Calu3 (cell line): Measurements from ENCODE around the gene PTPRN2. TPM values are rescaled to one million over a fixed set of nuclear protein-coding genes. Genes with fewer than 3 reads are reported as not detected.

Experiments
- BruUV-seq: library from RNA; stranded (reverse); fragments of 400-500 nt; replicated peaks from 2 replicates; lab custom pipeline; 2021; lab: Mats Ljungman, UMichigan
- CTCF ChIA-PET: fragments of 300-600 bp; sonication (Branson Sonifier 250); formaldehyde crosslinking; loops from one replicate; lab custom pipeline; 2022; ENCODE audit warnings: antibody characterized with exemption; lab: Charles Lee
- DNase-seq: peaks from one replicate; pipeline ENCODE4 v3.0.0; 2022
- H3K27ac Mint-ChIP-seq: one replicate; pipeline ENCODE4 v1.8.0; 2022; ENCODE audit warnings: mixed read lengths; ENCODE audit not compliant: unreplicated experiment
- H3K27me3 Mint-ChIP-seq: one replicate; pipeline ENCODE4 v1.8.0; 2022; ENCODE audit warnings: mixed read lengths; ENCODE audit not compliant: unreplicated experiment
- H3K36me3 Mint-ChIP-seq: one replicate; pipeline ENCODE4 v1.8.0; 2022; ENCODE audit warnings: mild to moderate bottlenecking, moderate library complexity, mixed read lengths; ENCODE audit not compliant: insufficient read depth, unreplicated experiment
- H3K4me1 Mint-ChIP-seq: one replicate; pipeline ENCODE4 v1.8.0; 2022; ENCODE audit warnings: mild to moderate bottlenecking, low read depth, mixed read lengths; ENCODE audit not compliant: unreplicated experiment
- H3K4me3 Mint-ChIP-seq: one replicate; pipeline ENCODE4 v1.8.0; 2022; ENCODE audit warnings: mild to moderate bottlenecking, low read depth, moderate library complexity, mixed read lengths; ENCODE audit not compliant: unreplicated experiment
- H3K9me3 Mint-ChIP-seq: one replicate; pipeline ENCODE4 v1.8.0; 2022; ENCODE audit warnings: low read depth, mixed read lengths; ENCODE audit not compliant: unreplicated experiment
- CTCF ChIP-seq: fragments of 200-600 bp; IDR thresholded peaks from one replicate; pipeline ENCODE4 v1.8.0; 2022; ENCODE audit warnings: antibody characterized with exemption; ENCODE audit not compliant: unreplicated experiment
- intact Hi-C: fragments of 100-400 bp; cut with micrococcal nuclease; formaldehyde crosslinking; loops from one replicate; pipeline ENCODE4 v1.10.0; 2022; ENCODE audit not compliant: unreplicated experiment
- total RNA-seq: library from RNA; stranded (reverse); gene quantifications from 2 replicates; pipeline ENCODE4 v1.2.3, GENCODE V29; 2022

The PTPRN2 gene
- total RNA-seq, 1 experiment from 2014 or later = 2.0 TPM

- DNase-seq = no peak
- no peak for TF ChIP-seq CTCF
- BruUV-seq = no TSS peak
- H3K27ac Mint-ChIP-seq = no peak overlapping the region
- H3K36me3 Mint-ChIP-seq = no peaks in the 10 kb centered on the region
- H3K4me1 Mint-ChIP-seq = no peaks in the 10 kb centered on the region
- H3K4me3 Mint-ChIP-seq = no peak overlapping the region
- H3K27me3 Mint-ChIP-seq = no peaks in the 10 kb centered on the region
- H3K9me3 Mint-ChIP-seq = peaks cover 6% of the 10 kb centered on the region
- CTCF ChIA-PET = no interaction called here
- intact Hi-C loops = no loop called here
These were observed 30.7 kb downstream of the PTPRN2 start for GRCh38 chr7:158556721-158557440.

- Mint-ChIP-seq H3K27me3 (no peaks in the 10 kb centered on the region), H3K4me3 (no peak overlapping the region), H3K36me3 (no peaks in the 10 kb centered on the region), H3K27ac (no peak overlapping the region), H3K9me3 (peaks cover 6% of the 10 kb centered on the region), H3K4me1 (no peaks in the 10 kb centered on the region)
- CTCF ChIA-PET = no interaction called here
- intact Hi-C loops = no loop called here
- no TSS peak for BruUV-seq
- no peak for DNase-seq
- TF ChIP-seq CTCF = no peak
These were observed 32.5 kb downstream of the PTPRN2 start for GRCh38 chr7:158555034-158555520.

DNA sequence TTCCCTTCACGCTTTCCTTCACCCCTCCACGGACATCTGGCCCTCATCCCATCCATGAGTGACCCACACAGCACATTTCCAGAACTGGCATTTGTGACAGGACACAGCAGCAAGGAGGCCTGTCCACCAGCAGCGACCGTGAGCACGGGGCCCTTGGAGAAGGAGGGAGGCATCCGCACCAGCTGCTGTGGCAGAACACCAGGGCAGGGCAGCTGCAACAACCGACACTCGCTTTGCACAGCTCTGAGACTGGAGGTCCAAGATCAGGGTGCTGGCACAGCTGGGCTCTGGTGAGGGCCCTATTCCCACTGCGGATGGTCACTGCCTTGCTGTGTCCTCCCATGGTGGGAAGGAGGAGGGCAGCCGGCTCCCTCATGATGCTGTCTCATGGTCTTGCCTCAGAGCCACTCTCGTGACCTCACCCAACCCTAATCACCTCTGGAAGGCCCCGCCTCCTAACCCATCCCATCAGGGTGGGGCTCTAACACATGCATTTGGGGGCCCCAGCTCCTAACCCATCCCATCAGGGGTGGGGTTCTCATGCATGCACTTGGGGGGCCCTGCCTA is 36.7 kb downstream of the PTPRN2 start:
- peaks cover 8% of the 10 kb centered on the region for H3K9me3 Mint-ChIP-seq
- no TSS peak for BruUV-seq
- H3K4me3 Mint-ChIP-seq = no peak overlapping the region
- H3K36me3 Mint-ChIP-seq = peaks cover 6% of the 10 kb centered on the region
- no peaks in the 10 kb centered on the region for H3K27me3 Mint-ChIP-seq
- TF ChIP-seq CTCF = no peak
- H3K27ac Mint-ChIP-seq = no peak overlapping the region
- intact Hi-C loops = no loop called here
- H3K4me1 Mint-ChIP-seq = no peaks in the 10 kb centered on the region
- no peak for DNase-seq
- CTCF ChIA-PET = no interaction called here

DNA sequence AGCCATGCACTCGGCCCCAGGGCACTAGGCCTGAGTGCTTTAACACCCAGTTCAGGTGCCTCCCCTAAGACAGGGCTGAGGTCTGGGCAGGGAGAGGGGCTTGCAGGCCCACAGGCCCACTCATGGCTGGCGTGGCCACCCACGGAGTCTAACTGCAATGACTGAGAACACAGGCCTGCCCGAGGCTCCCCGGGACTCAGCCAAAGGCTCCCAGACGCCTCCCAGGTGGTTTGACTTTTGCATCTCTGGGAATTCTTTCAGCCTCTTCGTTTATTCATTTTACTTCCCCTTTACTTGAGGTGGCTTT is 37.3 kb downstream of the PTPRN2 start:
- no peak for DNase-seq
- Mint-ChIP-seq H3K27ac (no peak overlapping the region), H3K4me1 (no peaks in the 10 kb centered on the region), H3K4me3 (no peak overlapping the region), H3K36me3 (peaks cover 6% of the 10 kb centered on the region), H3K27me3 (no peaks in the 10 kb centered on the region), H3K9me3 (peaks cover 5% of the 10 kb centered on the region)
- intact Hi-C loops = no loop called here
- CTCF ChIA-PET = no interaction called here
- TF ChIP-seq CTCF = no peak
- no TSS peak for BruUV-seq
